NAMALWA (cell line): ENCODE data around the gene HDAC3.
"Not testable (repeated sequence)": the region's sequence is repeated elsewhere in the genome, so short reads cannot be mapped to it uniquely, and the experiment has no call there.

Experiments used
- DNase-seq: peaks from one replicate; pipeline ENCODE4 v3.0.0-alpha.2; 2015; ENCODE audit warnings: low spot score

HDAC3 gene

GRCh38 chr5:141634720-141635119 is 1.9 kb downstream of the HDAC3 start:
- DNase-seq: no peak

- DNase-seq: no peak
These were observed 2.6 kb downstream of the HDAC3 start for GRCh38 chr5:141633871-141634561.

GRCh38 chr5:141632650-141633049 is 4.0 kb downstream of the HDAC3 start:
- no peak for DNase-seq

GRCh38 chr5:141630570-141631140 is 6.0 kb downstream of the HDAC3 start:
- DNase-seq: no peak

GRCh38 chr5:141628175-141628788 is 8.4 kb downstream of the HDAC3 start:
- DNase-seq: no peak

- DNase-seq: no peak
These were observed 13.0 kb downstream of the HDAC3 start for GRCh38 chr5:141623611-141624010.

GRCh38 chr5:141623186-141623585 is 13.5 kb downstream of the HDAC3 start:
- DNase-seq: no peak

- DNase-seq: peak; percentile 97
These were observed 17.7 kb downstream of the HDAC3 start, which contains the start of gene DIAPH1 for GRCh38 chr5:141618804-141619554. DIAPH1 (minus strand) TSS chr5:141619000; CDS start chr5:141618914, 86 bp downstream.

- DNase-seq: peak; percentile 72
These were observed 18.4 kb downstream of the HDAC3 start for GRCh38 chr5:141618030-141618803.

GRCh38 chr5:141617682-141618029 is 19.0 kb downstream of the HDAC3 start:
- peak; percentile 22 for DNase-seq

GRCh38 chr5:141617128-141617527 is 19.5 kb downstream of the HDAC3 start:
- DNase-seq: no peak

- no peak for DNase-seq
These were observed 20.5 kb downstream of the HDAC3 start for GRCh38 chr5:141615991-141616720.

GRCh38 chr5:141613344-141613743 is 23.3 kb downstream of the HDAC3 start:
- DNase-seq: no peak

- DNase-seq: no peak
These were observed 25.4 kb downstream of the HDAC3 start for GRCh38 chr5:141611289-141611688.

- not testable (repeated sequence) for DNase-seq
These were observed 26.7 kb downstream of the HDAC3 start for GRCh38 chr5:141609921-141610320.

GRCh38 chr5:141609044-141609443 is 27.6 kb downstream of the HDAC3 start:
- no peak for DNase-seq

GRCh38 chr5:141608557-141608956 is 28.1 kb downstream of the HDAC3 start:
- no peak for DNase-seq

GRCh38 chr5:141608046-141608445 is 28.6 kb downstream of the HDAC3 start:
- no peak for DNase-seq

- DNase-seq: peak; percentile 90
These were observed 30.9 kb downstream of the HDAC3 start for GRCh38 chr5:141605523-141606277.

- DNase-seq: no peak
These were observed 32.5 kb downstream of the HDAC3 start for GRCh38 chr5:141603923-141604717.
